Caco-2 (cell line): ENCODE measurements around the gene ARHGAP9. TPM values are rescaled to one million over a fixed set of nuclear protein-coding genes. Genes with fewer than 3 reads are reported as not detected.

Experiments used
- BruUV-seq: library from RNA; stranded (reverse); fragments of 400-500 nt; replicated peaks from 2 replicates; lab custom pipeline; 2021; lab: Mats Ljungman, UMichigan
- CTCF ChIA-PET: fragments of 300-600 bp; sonication (Branson Sonifier 250); formaldehyde crosslinking; loops from one replicate; lab custom pipeline; 2022; ENCODE audit warnings: antibody characterized with exemption; lab: Charles Lee
- POLR2A ChIA-PET: fragments of 300-600 bp; sonication (Branson Sonifier 250); formaldehyde crosslinking; loops from one replicate; lab custom pipeline; 2022; ENCODE audit warnings: antibody characterized with exemption; lab: Charles Lee
- DNase-seq, 2 experiments: peaks; one replicate each; pipeline versions ENCODE4 v3.0.0 to v3.0.0-alpha.2; 2020 to 2022
- H3K27me3 ChIP-seq: replicated peaks from 2 replicates; pipeline ENCODE4 v1.6.0; 2011; ENCODE audit warnings: low read length; ENCODE audit not compliant: control insufficient read depth, insufficient read depth
- H3K36me3 ChIP-seq: 2 replicates; pipeline ENCODE4 v1.5.1; 2011; ENCODE audit warnings: low read length; ENCODE audit not compliant: control insufficient read depth, insufficient read depth
- H3K4me1 ChIP-seq: fragments of 250-450 bp; sonication (Bioruptor Pico); 2 replicates; pipeline ENCODE4 v1.5.1; 2020; ENCODE audit warnings: mild to moderate bottlenecking
- H3K4me3 ChIP-seq: 2 replicates; pipeline ENCODE4 v1.5.1; 2011; ENCODE audit warnings: low read depth, mild to moderate bottlenecking, control low read depth, low read length
- H3K9me3 ChIP-seq: fragments of 250-450 bp; sonication (Bioruptor Pico); 2 replicates; pipeline ENCODE4 v1.5.1; 2020; ENCODE audit warnings: mild to moderate bottlenecking, moderate library complexity
- H3K27ac Mint-ChIP-seq: one replicate; pipeline ENCODE4 v1.8.0; 2022; ENCODE audit warnings: mixed read lengths; ENCODE audit not compliant: unreplicated experiment
- H3K27me3 Mint-ChIP-seq: one replicate; pipeline ENCODE4 v1.8.0; 2022; ENCODE audit warnings: mixed read lengths; ENCODE audit not compliant: insufficient read depth, unreplicated experiment
- H3K36me3 Mint-ChIP-seq: one replicate; pipeline ENCODE4 v1.8.0; 2022; ENCODE audit warnings: mild to moderate bottlenecking, mixed read lengths; ENCODE audit not compliant: insufficient read depth, unreplicated experiment
- H3K4me1 Mint-ChIP-seq: one replicate; pipeline ENCODE4 v1.8.0; 2022; ENCODE audit warnings: low read depth, mixed read lengths; ENCODE audit not compliant: unreplicated experiment
- H3K4me3 Mint-ChIP-seq: one replicate; pipeline ENCODE4 v1.8.0; 2022; ENCODE audit warnings: mild to moderate bottlenecking, moderate library complexity, mixed read lengths; ENCODE audit not compliant: unreplicated experiment
- H3K9me3 Mint-ChIP-seq: one replicate; pipeline ENCODE4 v1.8.0; 2022; ENCODE audit warnings: mixed read lengths; ENCODE audit not compliant: unreplicated experiment
- CTCF ChIP-seq, 2 experiments: fragments of 200-600 bp in 1 of 2; IDR thresholded peaks; 1 replicate in 1 of 2; 2 replicates in 1 of 2; pipeline versions ENCODE4 v1.5.1 to v1.8.0; 2011 to 2022; ENCODE audit warnings: antibody characterized with exemption in 1 of 2, control low read depth in 1 of 2, inconsistent platforms in 1 of 2, low read depth in 1 of 2, low read length in 1 of 2, mild to moderate bottlenecking in 1 of 2, moderate library complexity in 1 of 2; ENCODE audit not compliant: insufficient read depth in 1 of 2, severe bottlenecking in 1 of 2, unreplicated experiment in 1 of 2
- intact Hi-C: fragments of 100-400 bp; cut with micrococcal nuclease; formaldehyde crosslinking; loops from one replicate; pipeline ENCODE4 v1.10.0; 2022; ENCODE audit not compliant: unreplicated experiment
- total RNA-seq: library from RNA; stranded (reverse); gene quantifications from 2 replicates; pipeline ENCODE4 v1.2.3, GENCODE V29; 2022

ARHGAP9 gene
- total RNA-seq, 1 experiment from 2014 or later: 0.75 TPM

- Mint-ChIP-seq H3K27me3 (no peaks in the 10 kb centered on the region), H3K36me3 (peaks cover 100% of the 10 kb centered on the region), H3K9me3 (peaks cover 6% of the 10 kb centered on the region), H3K27ac (no peak overlapping the region), H3K4me3 (no peak overlapping the region), H3K4me1 (peaks cover 15% of the 10 kb centered on the region)
- intact Hi-C loops: no loop called here
- no peak for TF ChIP-seq CTCF (IDR thresholded peaks at IDR 0.05; ENCODE audit: insufficient read depth in 1 of 2, low read depth in 1 of 2, low read length in 1 of 2, severe bottlenecking in 1 of 2, unreplicated experiment in 1 of 2)
- no TSS peak for BruUV-seq
- Histone ChIP-seq H3K4me3 (no peak overlapping the region), H3K4me1 (no peaks in the 10 kb centered on the region), H3K36me3 (peaks cover 4% of the 10 kb centered on the region; the same call in 1 of the 2 replicates), H3K27me3 (no peaks in the 10 kb centered on the region), H3K9me3 (no peaks in the 10 kb centered on the region)
- DNase-seq: no peak
- CTCF ChIA-PET: no interaction called here
- POLR2A ChIA-PET: interaction anchor here (0.5 kb wide), 1 partner anchor 14 kb away, joined by 3 read pairs; no protein-coding TSS in a partner anchor
These were observed 20.5 kb upstream of the ARHGAP9 start for GRCh38 chr12:57500213-57500612.

- Mint-ChIP-seq H3K27ac (peak overlapping the region; percentile 39), H3K9me3 (peaks cover 6% of the 10 kb centered on the region), H3K36me3 (peaks cover 93% of the 10 kb centered on the region), H3K4me3 (no peak overlapping the region), H3K4me1 (peaks cover 10% of the 10 kb centered on the region), H3K27me3 (no peaks in the 10 kb centered on the region)
- peaks cover 4% of the 10 kb centered on the region; the same call in 1 of the 2 replicates for H3K36me3 ChIP-seq
- H3K9me3 ChIP-seq: no peaks in the 10 kb centered on the region
- no peaks in the 10 kb centered on the region for H3K27me3 ChIP-seq
- no peak for TF ChIP-seq CTCF (IDR thresholded peaks at IDR 0.05; ENCODE audit: insufficient read depth in 1 of 2, low read depth in 1 of 2, low read length in 1 of 2, severe bottlenecking in 1 of 2, unreplicated experiment in 1 of 2)
- no peak overlapping the region for H3K4me3 ChIP-seq
- BruUV-seq: no TSS peak
- no peaks in the 10 kb centered on the region for H3K4me1 ChIP-seq
- intact Hi-C loops: no loop called here
- ChIA-PET CTCF (interaction anchor here (0.5 kb wide), 1 partner anchor 285 kb away, joined by 4 read pairs; no protein-coding TSS in a partner anchor), POLR2A (interaction anchor here (0.7 kb wide), 1 partner anchor 38 kb away, joined by 5 read pairs; no protein-coding TSS in a partner anchor)
- DNase-seq: no peak
These were observed 18.9 kb upstream of the ARHGAP9 start for GRCh38 chr12:57498571-57498970.

- H3K27me3 Mint-ChIP-seq: no peaks in the 10 kb centered on the region
- no peaks in the 10 kb centered on the region for H3K9me3 ChIP-seq
- H3K36me3 ChIP-seq: peaks cover 4% of the 10 kb centered on the region; the same call in 1 of the 2 replicates
- peaks cover 10% of the 10 kb centered on the region for H3K4me1 Mint-ChIP-seq
- intact Hi-C loops: no loop called here
- TF ChIP-seq CTCF (IDR thresholded peaks at IDR 0.05; ENCODE audit: insufficient read depth in 1 of 2, low read depth in 1 of 2, low read length in 1 of 2, severe bottlenecking in 1 of 2, unreplicated experiment in 1 of 2): no peak
- no peak for DNase-seq
- H3K4me3 Mint-ChIP-seq: no peak overlapping the region
- ChIA-PET CTCF (no interaction called here), POLR2A (no interaction called here)
- no peaks in the 10 kb centered on the region for H3K27me3 ChIP-seq
- H3K27ac Mint-ChIP-seq: peak overlapping the region; percentile 39
- peaks cover 6% of the 10 kb centered on the region for H3K9me3 Mint-ChIP-seq
- H3K4me1 ChIP-seq: no peaks in the 10 kb centered on the region
- H3K36me3 Mint-ChIP-seq: peaks cover 89% of the 10 kb centered on the region
- H3K4me3 ChIP-seq: no peak overlapping the region
- no TSS peak for BruUV-seq
These were observed 18.5 kb upstream of the ARHGAP9 start for GRCh38 chr12:57498132-57498502.
